ENCODE results near the gene TTC33.

TTC33 gene

GRCh38 chr5:40585537-40586267 is 170.1 kb downstream of the TTC33 start:
- Histone ChIP-seq H3K4me1 (ENCODE audit: insufficient read depth, insufficient read length) (no peaks in the 10 kb centered on the region), H3K9ac (ENCODE audit: insufficient read length, low read depth) (no peak overlapping the region), H3K9me3 (ENCODE audit: insufficient read depth, low read length) (no peaks in the 10 kb centered on the region), H3K36me3 (ENCODE audit: insufficient read depth, insufficient read length, low read length) (no peaks in the 10 kb centered on the region), H3K27me3 (ENCODE audit: insufficient read depth, insufficient read length) (no peaks in the 10 kb centered on the region), H3K4me3 (ENCODE audit: insufficient read length, low read depth) (no peak overlapping the region)
- TF ChIP-seq ZNF274 (IDR thresholded peaks at IDR 0.05; ENCODE audit: low read depth, low read length) (no peak), YY1 (IDR thresholded peaks at IDR 0.05; ENCODE audit: insufficient read depth, insufficient read length) (no peak), SUZ12 (IDR thresholded peaks at IDR 0.05; ENCODE audit: extremely low read depth, insufficient read depth, insufficient read length) (no peak)
- no peak for DNase-seq (ENCODE audit: low read depth, low spot score)

GRCh38 chr5:40584054-40584453 is 171.7 kb downstream of the TTC33 start:
- Histone ChIP-seq H3K27me3 (ENCODE audit: insufficient read depth, insufficient read length) (no peaks in the 10 kb centered on the region), H3K36me3 (ENCODE audit: insufficient read depth, insufficient read length, low read length) (no peaks in the 10 kb centered on the region), H3K4me1 (ENCODE audit: insufficient read depth, insufficient read length) (no peaks in the 10 kb centered on the region), H3K4me3 (ENCODE audit: insufficient read length, low read depth) (no peak overlapping the region), H3K9ac (ENCODE audit: insufficient read length, low read depth) (no peak overlapping the region), H3K9me3 (ENCODE audit: insufficient read depth, low read length) (no peaks in the 10 kb centered on the region)
- TF ChIP-seq ZNF274 (IDR thresholded peaks at IDR 0.05; ENCODE audit: low read depth, low read length) (no peak), YY1 (IDR thresholded peaks at IDR 0.05; ENCODE audit: insufficient read depth, insufficient read length) (no peak), SUZ12 (IDR thresholded peaks at IDR 0.05; ENCODE audit: extremely low read depth, insufficient read depth, insufficient read length) (no peak)
- no peak for DNase-seq (ENCODE audit: low read depth, low spot score)

GRCh38 chr5:40578501-40579451 is 177.0 kb downstream of the TTC33 start:
- Histone ChIP-seq H3K4me3 (ENCODE audit: insufficient read length, low read depth) (no peak overlapping the region), H3K4me1 (ENCODE audit: insufficient read depth, insufficient read length) (no peaks in the 10 kb centered on the region), H3K27me3 (ENCODE audit: insufficient read depth, insufficient read length) (no peaks in the 10 kb centered on the region), H3K9me3 (ENCODE audit: insufficient read depth, low read length) (no peaks in the 10 kb centered on the region), H3K9ac (ENCODE audit: insufficient read length, low read depth) (no peak overlapping the region), H3K36me3 (ENCODE audit: insufficient read depth, insufficient read length, low read length) (no peaks in the 10 kb centered on the region)
- TF ChIP-seq YY1 (IDR thresholded peaks at IDR 0.05; ENCODE audit: insufficient read depth, insufficient read length) = no peak
- no peak for TF ChIP-seq ZNF274 (IDR thresholded peaks at IDR 0.05; ENCODE audit: low read depth, low read length)
- TF ChIP-seq SUZ12 (IDR thresholded peaks at IDR 0.05; ENCODE audit: extremely low read depth, insufficient read depth, insufficient read length) = no peak
- DNase-seq (ENCODE audit: low read depth, low spot score) = no peak

- Histone ChIP-seq H3K9ac (ENCODE audit: insufficient read length, low read depth) (no peak overlapping the region), H3K4me3 (ENCODE audit: insufficient read length, low read depth) (no peak overlapping the region), H3K27me3 (ENCODE audit: insufficient read depth, insufficient read length) (no peaks in the 10 kb centered on the region), H3K9me3 (ENCODE audit: insufficient read depth, low read length) (no peaks in the 10 kb centered on the region), H3K4me1 (ENCODE audit: insufficient read depth, insufficient read length) (no peaks in the 10 kb centered on the region), H3K36me3 (ENCODE audit: insufficient read depth, insufficient read length, low read length) (no peaks in the 10 kb centered on the region)
- TF ChIP-seq SUZ12 (IDR thresholded peaks at IDR 0.05; ENCODE audit: extremely low read depth, insufficient read depth, insufficient read length) = no peak
- TF ChIP-seq ZNF274 (IDR thresholded peaks at IDR 0.05; ENCODE audit: low read depth, low read length) = no peak
- TF ChIP-seq YY1 (IDR thresholded peaks at IDR 0.05; ENCODE audit: insufficient read depth, insufficient read length) = no peak
- DNase-seq (ENCODE audit: low read depth, low spot score) = no peak
These were observed 178.0 kb downstream of the TTC33 start for GRCh38 chr5:40577718-40578117.

GRCh38 chr5:40575921-40576320 is 179.8 kb downstream of the TTC33 start:
- TF ChIP-seq ZNF274 (IDR thresholded peaks at IDR 0.05; ENCODE audit: low read depth, low read length) (no peak), SUZ12 (IDR thresholded peaks at IDR 0.05; ENCODE audit: extremely low read depth, insufficient read depth, insufficient read length) (no peak)
- Histone ChIP-seq H3K9me3 (ENCODE audit: insufficient read depth, low read length) (no peaks in the 10 kb centered on the region), H3K9ac (ENCODE audit: insufficient read length, low read depth) (no peak overlapping the region), H3K4me1 (ENCODE audit: insufficient read depth, insufficient read length) (no peaks in the 10 kb centered on the region), H3K36me3 (ENCODE audit: insufficient read depth, insufficient read length, low read length) (no peaks in the 10 kb centered on the region), H3K4me3 (ENCODE audit: insufficient read length, low read depth) (no peak overlapping the region), H3K27me3 (ENCODE audit: insufficient read depth, insufficient read length) (no peaks in the 10 kb centered on the region)
- DNase-seq (ENCODE audit: low read depth, low spot score) = no peak

- H3K27me3 ChIP-seq (ENCODE audit: insufficient read depth, insufficient read length) = no peaks in the 10 kb centered on the region
- no peaks in the 10 kb centered on the region for H3K9me3 ChIP-seq (ENCODE audit: insufficient read depth, low read length)
- no peak for TF ChIP-seq SUZ12 (IDR thresholded peaks at IDR 0.05; ENCODE audit: extremely low read depth, insufficient read depth, insufficient read length)
- no peak for TF ChIP-seq YY1 (IDR thresholded peaks at IDR 0.05; ENCODE audit: insufficient read depth, insufficient read length)
- no peak for TF ChIP-seq ZNF274 (IDR thresholded peaks at IDR 0.05; ENCODE audit: low read depth, low read length)
- no peaks in the 10 kb centered on the region for H3K36me3 ChIP-seq (ENCODE audit: insufficient read depth, insufficient read length, low read length)
- no peak overlapping the region for H3K9ac ChIP-seq (ENCODE audit: insufficient read length, low read depth)
- no peak for DNase-seq (ENCODE audit: low read depth, low spot score)
- no peaks in the 10 kb centered on the region for H3K4me1 ChIP-seq (ENCODE audit: insufficient read depth, insufficient read length)
- H3K4me3 ChIP-seq (ENCODE audit: insufficient read length, low read depth) = no peak overlapping the region
These were observed 180.3 kb downstream of the TTC33 start for GRCh38 chr5:40575411-40575810.

GRCh38 chr5:40572937-40573336 is 182.8 kb downstream of the TTC33 start:
- no peak for DNase-seq (ENCODE audit: low read depth, low spot score)

More at GRCh38 chr5:40572937-40573336, 182.8 kb downstream of the TTC33 start:
- TF ChIP-seq SUZ12 (IDR thresholded peaks at IDR 0.05; ENCODE audit: extremely low read depth, insufficient read depth, insufficient read length) = no peak
- no peaks in the 10 kb centered on the region for H3K4me1 ChIP-seq (ENCODE audit: insufficient read depth, insufficient read length)
- no peak overlapping the region for H3K9ac ChIP-seq (ENCODE audit: insufficient read length, low read depth)
- no peaks in the 10 kb centered on the region for H3K9me3 ChIP-seq (ENCODE audit: insufficient read depth, low read length)
- no peak overlapping the region for H3K4me3 ChIP-seq (ENCODE audit: insufficient read length, low read depth)
- no peaks in the 10 kb centered on the region for H3K36me3 ChIP-seq (ENCODE audit: insufficient read depth, insufficient read length, low read length)
- no peaks in the 10 kb centered on the region for H3K27me3 ChIP-seq (ENCODE audit: insufficient read depth, insufficient read length)

Data from NT2/D1 (cell line).